GM12892 (cell line): ENCODE data around the gene ABCC2.

Experiments
- POLR2A ChIP-seq: IDR thresholded peaks from 2 replicates; pipeline ENCODE4 v1.6.1; 2011; ENCODE audit warnings: low read depth, low read length, control low read depth
- POLR2AphosphoS5 ChIP-seq: IDR thresholded peaks from 2 replicates; pipeline ENCODE4 v1.6.1; 2011; ENCODE audit warnings: low read depth, low read length, control low read depth

GRCh38 chr10:99740260-99740659, 42.2 kb upstream of the ABCC2 start:
- no peak for TF ChIP-seq POLR2A
- no peak for TF ChIP-seq POLR2AphosphoS5
